22Rv1 (cell line): Measurements from ENCODE around the gene MRPL19.

Experiments used
- ZFX ChIP-seq: fragments of 450-650 bp; IDR thresholded peaks from 2 replicates; pipeline ENCODE4 v1.6.1; 2017; ENCODE audit warnings: antibody characterized with exemption, borderline replicate concordance
- TF ChIP-seq, protein P1 (sequence below): fragments of 450-650 bp; IDR thresholded peaks from 2 replicates; pipeline ENCODE4 v1.5.1; 2017; ENCODE audit warnings: mild to moderate bottlenecking

DNA sequence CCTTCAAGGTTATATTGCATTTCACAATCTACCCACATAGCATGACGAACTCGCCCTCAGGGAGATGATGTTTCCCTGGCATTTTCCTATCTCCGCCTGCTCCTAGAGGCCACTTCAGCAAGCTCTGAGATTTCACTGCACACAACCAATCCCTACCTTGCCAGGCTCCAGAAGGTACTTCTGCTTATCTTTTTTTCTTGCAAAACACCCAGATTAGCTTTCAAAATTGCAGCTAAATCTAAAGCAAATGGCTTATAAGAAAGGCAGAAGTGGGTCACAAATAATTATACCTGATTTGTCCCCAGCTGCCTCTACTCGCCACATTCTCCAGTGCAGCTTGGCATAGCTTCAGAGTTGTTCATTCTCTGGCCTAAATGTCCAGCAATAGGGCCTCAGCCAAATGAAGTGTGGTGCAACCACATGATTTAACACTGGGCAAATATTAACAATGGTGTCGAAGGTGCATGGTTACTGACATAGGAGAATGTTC is 32.4 kb upstream of the MRPL19 start:
- TF ChIP-seq, protein P1, sequence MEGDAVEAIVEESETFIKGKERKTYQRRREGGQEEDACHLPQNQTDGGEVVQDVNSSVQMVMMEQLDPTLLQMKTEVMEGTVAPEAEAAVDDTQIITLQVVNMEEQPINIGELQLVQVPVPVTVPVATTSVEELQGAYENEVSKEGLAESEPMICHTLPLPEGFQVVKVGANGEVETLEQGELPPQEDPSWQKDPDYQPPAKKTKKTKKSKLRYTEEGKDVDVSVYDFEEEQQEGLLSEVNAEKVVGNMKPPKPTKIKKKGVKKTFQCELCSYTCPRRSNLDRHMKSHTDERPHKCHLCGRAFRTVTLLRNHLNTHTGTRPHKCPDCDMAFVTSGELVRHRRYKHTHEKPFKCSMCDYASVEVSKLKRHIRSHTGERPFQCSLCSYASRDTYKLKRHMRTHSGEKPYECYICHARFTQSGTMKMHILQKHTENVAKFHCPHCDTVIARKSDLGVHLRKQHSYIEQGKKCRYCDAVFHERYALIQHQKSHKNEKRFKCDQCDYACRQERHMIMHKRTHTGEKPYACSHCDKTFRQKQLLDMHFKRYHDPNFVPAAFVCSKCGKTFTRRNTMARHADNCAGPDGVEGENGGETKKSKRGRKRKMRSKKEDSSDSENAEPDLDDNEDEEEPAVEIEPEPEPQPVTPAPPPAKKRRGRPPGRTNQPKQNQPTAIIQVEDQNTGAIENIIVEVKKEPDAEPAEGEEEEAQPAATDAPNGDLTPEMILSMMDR: no peak
- TF ChIP-seq ZFX: no peak
